ENCODE results near the gene MTIF2.
"Not testable (repeated sequence)": the region's sequence is repeated elsewhere in the genome, so short reads cannot be mapped to it uniquely, and the experiment has no call there.

The MTIF2 gene

DNA sequence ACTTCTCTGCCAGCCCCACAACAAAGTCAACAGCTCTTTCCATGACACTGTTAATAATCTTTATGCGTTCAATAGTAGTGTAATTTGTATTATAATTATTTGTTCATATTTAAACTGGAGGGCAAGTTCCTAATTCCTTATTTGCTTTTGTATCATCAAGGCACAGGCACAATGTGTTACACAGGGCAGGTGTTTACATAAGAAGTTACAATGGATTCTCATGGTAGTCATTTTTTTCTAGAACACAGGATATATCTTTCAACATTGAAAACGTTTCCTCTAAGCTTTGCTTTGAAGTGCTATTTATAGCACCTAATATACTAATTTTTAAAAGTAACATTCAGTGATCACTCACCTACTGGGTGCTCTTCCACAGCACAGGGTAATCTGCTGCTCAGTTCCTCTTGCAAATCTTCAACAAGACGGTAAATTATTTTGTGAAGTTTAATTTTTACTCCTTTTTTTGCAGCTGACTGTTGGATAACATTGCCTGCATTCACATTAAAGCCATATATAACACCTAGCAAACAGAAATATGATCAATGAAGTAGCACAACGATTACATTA is 29.3 kb downstream of the MTIF2 start:
- DNase-seq = no peak

DNA sequence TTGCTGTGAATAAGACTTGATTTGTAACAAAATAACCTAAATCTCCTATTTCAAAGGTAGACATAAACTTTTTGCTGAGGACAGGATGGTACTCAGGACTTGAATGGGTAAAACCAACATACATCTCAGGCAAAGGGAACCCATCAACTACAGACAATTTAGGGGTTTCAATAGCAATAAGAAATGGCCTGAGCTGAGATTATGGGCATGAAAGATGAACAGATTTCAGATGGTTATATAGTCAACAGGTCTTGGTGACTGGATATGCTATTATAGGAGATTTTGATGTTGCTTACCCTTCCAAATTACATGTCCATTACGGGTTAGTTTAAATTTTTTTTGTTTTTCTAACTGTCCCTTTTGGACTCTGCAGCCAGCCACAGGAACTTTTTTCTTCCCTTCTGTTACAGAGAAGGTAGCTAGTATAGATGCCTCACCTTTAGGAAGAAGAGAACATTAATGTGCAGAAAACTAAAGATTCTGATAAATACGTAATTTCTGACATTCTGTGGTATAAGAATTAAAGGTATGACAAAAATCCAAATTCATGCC is 32.0 kb downstream of the MTIF2 start:
- DNase-seq = no peak

DNA sequence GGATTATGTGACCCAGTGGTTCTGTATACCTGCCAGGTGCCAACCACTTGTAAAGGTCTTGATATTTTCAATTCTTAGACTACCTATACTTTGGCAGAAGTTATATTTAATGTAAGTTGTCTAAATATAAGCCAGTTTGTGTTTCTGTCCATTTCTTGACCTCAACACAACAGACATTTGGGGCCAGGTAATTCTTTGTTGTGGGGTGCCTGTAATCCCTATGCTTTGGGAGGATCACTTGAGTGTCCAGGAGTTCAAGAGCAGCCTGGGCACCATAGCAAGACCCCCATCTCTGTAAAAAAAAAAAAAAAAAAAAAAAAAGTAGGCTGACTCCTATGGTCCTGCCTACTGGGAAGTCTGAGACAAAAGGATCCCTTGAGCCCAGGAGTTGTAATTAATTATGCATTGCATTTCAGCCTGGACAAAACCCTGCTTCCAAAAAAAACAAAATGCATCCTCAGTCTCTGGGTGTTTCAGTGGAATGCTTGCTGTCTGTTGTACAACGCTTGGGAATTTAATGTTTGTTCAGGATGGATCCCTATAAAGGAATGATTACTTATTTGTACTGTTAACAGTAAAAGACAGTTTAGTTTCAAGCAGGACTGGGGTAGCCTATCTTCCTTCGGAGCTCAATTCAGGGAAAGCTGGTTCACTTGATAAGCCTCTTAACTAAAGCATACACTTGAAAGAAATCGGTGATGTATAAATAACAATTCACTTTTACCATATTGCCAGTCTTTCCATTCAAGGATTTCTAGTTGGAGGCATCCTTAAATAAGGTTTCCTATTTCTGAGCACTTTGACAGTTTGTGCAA is 33.1 kb downstream of the MTIF2 start:
- DNase-seq = no peak

DNA sequence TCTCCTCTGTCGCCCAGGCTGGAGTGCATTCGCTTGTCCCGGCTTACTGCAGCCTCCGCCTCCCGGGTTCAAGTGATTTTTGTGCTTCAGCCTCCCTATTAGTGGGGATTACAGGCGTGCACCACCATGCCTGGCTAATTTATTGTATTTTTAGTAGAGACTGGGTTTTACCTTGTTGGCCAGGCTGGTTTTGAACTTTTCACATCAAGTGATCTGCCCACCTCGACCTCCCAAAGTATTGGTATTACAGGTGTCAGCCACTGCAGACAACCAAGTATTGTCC is 35.4 kb downstream of the MTIF2 start:
- DNase-seq = no peak

DNA sequence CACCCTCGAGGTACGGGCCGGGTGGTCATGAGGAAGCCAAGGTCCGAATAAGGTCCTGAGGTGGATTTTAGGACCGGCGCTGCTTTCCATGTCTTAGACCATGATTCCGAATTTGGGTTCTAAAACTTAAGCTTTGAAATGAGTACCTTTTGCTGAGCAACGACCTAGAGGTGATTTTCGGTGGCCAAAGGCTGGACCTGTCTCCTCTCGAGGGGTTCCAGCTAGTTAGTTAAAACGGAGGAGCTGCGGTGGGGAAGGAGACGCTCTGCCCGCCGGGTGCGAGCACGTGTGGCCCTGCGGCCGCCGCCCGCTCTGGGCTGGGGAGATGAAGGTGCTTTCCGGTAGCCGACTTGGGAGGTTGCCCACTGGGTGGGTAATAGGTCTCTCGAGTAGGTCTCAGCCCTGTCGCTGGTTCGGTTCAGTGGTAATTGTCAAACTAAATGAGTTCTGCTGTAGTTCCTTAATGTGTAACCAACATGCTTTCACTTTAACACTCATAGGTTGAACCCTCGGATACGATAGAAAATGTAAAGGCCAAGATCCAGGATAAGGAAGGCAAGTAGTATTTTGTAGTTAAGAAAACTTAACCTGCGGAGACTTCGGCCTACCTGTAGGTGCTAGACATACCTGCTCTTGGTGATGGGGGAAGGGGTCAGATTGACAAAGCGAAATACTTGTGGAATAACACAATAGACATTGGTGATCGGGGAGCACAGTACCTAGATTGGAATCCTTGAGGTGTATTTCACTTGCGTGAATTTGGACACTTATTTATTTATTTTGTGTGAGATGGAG is 36.0 kb downstream of the MTIF2 start:
- peak; percentile 34 for DNase-seq

DNA sequence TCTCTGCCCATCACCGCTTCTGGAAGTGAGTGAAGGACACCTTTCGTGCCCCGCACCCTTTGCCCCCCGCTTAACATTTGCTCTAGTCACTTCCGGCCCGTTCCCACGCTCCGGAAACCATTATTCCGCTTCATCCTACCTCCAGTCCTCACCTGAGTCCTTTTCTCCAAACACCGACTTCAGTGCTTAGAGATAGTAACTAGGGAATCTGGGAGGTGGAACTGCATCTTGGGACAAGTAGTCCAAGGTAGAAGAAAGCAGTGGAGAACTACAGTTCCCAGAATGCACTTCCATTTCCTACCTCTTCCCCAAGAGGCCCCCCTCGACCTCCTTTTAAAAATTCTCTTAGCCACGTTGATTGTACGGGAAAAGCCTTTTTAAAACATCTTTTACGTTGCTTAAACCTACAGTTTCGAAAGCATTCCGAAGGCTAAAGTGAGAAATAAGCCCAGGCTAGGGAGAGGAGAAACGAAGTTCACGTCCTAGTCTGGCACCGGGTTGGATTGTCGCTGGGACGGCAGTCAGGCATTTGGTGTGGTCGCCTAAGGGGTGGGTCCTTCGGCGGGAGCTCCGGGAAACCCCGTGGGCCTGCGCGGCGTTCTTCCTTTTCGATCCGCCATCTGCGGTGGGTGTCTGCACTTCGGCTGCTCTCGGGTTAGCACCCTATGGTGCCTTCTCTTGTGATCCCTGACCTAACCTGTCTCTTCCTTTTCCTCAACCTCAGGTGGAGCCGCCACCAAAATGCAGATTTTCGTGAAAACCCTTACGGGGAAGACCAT is 36.8 kb downstream of the MTIF2 start, which contains the start of the genes CLHC1 and RPS27A:
Gene CLHC1 (minus strand): TSS at position 210 of the 779 bp plus-strand sequence. CDS start 9,882 bp downstream, outside the sequence.
Gene RPS27A (plus strand): TSS at position 605 of the 779 bp plus-strand sequence. CDS start 137 bp downstream, at position 742.
- DNase-seq = peak; percentile 98

DNA sequence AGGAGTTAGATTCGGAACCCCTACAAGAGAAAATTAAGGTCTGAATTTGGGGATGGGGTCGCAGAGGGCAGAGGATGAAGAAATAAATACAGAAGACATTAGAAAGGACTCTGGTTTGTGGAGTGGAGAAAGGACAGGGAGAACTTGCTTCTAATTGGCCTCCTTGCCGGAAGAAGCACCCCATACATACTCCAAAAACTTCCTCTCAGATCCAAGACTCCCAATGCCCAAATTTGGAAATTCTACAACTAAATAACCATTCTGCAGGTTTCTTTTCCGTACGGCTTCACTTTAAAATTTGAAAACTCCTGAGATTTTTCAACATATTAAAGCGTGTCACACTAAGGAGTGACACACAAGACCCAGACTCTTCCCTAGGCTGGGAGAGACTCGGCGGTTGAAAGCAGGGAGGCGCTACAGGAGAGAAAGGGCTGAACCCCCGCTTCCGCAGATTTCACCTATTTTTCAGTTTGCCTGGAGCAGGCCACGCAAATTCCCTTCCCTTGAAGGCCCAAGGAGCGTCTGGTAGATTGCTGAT is 37.4 kb downstream of the MTIF2 start:
- peak; percentile 59 for DNase-seq

DNA sequence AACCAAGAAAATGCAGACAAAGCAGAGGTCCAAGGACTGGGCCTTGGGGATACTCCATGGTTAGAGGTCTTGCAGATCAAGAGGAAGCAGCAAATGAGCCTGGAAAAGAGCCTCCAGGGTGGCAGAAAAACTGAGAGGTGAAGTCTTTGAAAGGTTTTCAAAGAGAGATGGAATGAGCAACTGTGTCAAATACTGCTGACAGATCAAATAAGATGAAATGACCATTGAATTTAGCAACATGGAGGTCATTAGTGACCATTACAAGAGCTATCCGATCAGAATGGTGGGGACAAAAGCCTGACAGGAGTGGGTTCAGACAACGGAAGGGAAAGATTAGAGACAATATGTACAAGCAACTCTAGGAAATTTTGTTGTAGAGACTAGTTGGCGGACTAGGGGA is 38.5 kb downstream of the MTIF2 start:
- DNase-seq = no peak

DNA sequence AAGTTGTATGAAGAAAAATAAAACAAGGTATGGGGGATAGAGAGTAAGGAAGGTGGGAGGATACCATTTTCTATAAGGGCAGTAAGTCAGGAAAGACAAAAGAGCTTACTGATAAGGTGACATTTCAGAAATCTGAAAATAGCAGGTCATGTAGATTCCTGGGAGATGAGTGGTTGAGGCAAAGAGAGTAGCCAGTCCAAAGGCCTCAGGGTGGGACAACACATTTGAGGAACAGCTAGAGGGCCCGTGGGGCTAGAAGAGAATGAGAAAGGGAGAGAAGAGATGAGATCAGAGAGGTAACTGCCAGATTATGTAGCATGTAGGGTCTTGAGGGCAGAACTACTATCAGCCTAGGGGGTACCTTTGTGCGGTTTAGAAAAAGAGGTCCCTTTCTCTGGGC is 39.8 kb downstream of the MTIF2 start:
- no peak for DNase-seq

DNA sequence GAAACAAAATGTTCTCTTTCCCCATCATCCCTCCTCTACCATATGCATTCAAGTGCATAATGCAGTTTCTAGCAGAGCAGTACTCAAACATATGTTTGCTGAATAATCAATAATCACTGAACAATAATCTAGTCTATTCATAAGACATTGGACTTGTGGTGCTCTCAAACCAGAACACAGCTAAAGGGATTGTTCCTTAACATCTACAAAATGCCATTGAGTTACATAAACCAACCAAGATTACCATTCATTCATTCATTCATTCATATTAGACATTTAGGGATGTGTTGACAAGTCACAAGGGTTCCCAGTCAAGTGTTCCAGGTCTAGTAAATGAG is 40.8 kb downstream of the MTIF2 start:
- DNase-seq = no peak

DNA sequence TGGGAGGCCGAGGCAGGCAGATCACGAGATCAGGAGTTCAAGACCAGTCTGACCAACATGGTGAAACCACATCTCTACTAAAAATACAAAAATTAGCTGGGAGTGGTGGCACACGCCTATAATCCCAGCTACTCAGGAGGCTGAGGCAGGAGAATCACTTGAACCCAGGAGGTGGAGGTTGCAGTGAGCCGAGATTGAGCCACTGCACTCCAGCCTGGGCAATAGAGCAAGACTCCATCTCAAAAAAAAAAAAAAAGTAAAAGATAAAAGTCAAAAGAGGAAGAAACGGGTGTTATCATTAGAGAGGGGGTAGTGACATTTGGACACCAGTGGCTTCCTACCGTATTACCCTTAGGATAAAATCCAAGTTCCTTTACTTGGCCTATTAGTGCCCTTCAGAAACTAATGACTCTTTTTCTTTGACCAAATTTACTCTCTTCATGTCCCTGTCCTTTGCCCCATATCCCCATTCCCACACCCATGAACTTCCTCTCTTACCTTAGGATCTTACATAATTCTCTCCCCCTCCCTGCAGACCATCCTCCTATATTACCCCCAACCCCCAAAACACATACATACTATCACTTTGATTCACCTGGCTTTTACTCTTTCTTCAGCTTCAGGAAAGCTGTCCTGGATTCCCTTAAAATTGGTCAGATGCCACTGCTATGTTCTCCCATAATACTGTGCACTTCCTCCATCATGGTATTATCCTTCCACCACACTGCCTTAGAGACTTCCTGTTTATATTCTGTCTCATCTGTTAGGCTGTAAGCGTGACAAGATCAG is 41.4 kb downstream of the MTIF2 start:
- DNase-seq = not testable (repeated sequence)

DNA sequence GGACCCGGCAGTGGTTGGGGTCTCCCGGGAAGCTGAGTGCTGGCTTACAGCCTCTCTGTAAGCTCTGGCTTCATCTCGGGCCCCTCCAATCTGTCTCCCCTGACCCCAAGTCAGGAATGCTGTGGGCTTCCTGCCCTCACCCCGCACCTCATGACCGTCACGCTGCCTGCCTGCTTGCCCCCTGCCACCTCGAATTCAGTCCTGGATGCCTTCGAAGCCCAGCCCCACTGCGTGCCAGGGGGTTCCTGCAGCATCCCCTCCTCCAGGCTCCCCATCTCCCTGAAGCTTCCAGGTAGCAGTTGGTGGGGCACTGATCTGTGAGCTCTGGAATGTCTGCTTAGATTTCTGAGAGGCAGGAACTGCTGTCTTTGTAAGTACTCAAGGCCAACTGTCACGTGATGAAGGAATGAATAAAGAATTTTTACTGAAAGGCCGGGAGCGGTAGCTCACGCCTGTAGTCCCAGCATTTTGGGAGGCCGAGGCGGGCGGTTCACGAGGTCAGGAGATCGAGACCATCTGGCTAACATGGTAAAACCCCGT is 43.5 kb downstream of the MTIF2 start:
- DNase-seq = no peak

DNA sequence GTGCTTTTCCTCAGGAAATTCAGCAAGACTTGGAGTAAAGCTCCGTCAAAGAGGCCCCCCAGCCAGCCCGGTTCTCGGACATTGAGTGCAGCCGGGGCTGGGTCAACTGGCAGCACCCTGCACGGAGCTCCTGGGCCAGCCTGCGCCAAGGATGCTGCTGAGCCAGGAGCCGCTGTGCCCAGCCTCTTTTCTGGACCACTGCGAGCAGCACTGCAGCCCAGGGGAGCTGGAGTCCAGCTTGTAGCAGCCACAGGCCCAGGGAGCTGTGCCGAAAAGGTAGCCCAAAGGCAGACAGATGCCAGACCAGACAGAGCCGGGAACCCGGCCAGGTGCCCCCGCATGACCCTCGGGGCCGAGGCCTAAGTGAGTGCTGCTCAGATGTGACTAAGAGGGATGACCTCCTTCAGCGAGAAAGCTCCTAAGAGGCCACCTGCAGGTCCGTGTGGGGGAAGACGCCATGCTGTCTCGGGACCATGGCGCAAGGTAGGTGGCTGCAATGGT is 44.2 kb downstream of the MTIF2 start:
- no peak for DNase-seq

DNA sequence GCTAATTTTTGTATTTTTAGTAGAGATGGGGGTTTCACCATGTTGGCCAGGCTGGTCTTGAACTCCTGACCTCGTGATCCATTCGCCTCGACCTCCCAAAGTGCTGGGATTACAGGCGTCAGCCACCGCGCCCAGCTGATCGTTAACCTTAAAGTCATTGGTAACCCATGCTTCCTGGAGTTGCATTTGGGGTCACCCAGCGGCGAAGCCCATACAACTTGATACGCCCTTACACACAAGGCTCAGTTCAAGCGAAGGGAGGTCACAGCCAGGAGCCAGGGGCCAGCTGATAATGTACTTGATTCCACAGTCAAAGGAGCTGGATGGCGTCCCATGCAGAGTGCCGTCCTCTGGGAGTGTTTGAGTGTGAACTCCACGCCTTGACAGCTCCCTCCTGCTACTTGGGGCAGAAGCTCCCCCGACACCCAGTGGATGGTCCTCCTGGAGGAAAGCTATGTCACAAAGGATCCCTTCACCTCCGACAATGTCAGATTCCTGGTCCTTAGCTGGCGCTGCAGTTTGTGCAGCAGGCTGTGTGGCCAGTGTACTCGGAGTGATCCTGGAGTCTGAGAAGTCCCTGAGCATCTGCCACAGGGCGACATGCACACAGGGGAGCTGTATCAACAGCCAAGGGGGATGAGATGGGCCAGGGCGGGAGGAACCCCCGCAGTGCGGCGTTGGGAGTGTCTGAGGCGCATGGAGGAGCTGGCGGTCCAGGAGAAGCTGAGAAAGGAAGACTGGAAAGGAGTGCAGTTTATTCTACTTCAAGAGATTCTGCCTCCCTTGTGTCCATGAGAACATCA is 44.9 kb downstream of the MTIF2 start:
- DNase-seq = no peak

DNA sequence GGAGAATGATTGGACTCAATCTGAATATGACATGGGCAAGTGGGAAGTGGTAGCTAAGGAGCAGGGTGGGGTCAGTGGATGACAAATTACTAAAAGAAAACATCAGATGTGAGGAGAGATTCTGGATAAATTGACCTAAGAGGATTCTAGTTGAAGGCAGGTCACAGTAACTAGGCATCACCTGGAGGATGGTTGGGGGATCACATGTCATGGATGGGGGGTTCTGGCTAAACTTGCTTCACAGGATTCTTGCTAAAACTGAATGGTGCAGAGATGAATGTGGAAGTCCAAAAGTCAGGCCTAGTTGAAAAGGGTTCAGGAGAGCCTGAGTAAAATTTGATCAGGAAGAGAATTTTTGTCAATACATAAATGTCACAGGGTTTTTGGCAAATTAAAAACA is 55.2 kb downstream of the MTIF2 start:
- DNase-seq = no peak

DNA sequence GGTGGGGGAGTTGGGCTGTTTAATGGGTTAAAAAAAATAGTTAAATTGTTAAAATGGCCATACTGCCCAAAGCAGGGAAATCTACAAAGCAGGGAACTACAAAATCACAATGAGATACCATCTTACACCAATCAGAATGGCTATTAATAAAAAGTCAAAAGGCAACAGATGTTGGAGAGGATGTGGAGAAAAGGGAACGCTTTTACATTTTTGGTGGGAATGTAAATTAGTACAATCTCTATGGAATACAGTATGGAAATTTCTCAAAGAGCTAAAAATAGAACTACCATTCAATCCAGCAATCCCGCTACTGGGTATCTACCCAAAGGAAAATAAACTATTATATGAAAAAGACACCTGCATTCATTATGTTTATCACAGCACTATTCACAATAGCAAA is 64.1 kb downstream of the MTIF2 start:
- DNase-seq = no peak

DNA sequence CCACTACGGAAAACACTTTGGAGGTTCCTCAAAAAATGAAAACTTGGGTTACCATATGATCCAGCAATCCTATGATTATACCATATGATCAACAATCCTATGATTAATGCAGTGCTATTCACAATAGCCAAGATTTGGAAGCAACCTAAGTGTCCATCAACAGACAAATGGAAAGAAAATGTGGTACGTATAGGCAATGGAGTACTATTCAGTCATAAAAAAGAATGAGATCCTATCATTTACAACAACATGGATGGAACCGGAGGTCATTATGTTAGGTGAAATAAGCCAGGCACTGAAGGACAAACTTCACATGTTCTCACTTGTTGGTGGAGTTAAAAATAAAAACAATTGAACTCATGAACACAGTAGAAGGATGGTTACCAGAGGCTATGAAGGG is 64.5 kb downstream of the MTIF2 start:
- DNase-seq = no peak

DNA sequence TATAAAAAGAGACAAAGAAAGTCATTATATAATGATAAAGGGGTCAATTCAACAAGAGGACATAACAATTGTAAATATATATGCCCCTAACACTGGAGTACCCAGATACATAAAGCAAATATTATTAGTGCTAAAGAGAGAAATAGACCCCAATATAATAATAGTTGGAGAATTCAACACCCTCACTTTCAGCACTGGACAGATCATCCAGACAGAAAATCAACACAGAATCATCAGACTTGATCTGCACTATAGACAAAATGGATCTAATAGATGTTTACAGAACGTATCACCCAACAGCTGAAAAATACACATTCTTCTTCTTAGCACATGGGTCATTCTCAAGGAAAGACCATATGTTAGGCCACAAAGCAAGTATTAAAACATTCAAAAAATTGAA is 68.6 kb downstream of the MTIF2 start:
- no peak for DNase-seq

DNA sequence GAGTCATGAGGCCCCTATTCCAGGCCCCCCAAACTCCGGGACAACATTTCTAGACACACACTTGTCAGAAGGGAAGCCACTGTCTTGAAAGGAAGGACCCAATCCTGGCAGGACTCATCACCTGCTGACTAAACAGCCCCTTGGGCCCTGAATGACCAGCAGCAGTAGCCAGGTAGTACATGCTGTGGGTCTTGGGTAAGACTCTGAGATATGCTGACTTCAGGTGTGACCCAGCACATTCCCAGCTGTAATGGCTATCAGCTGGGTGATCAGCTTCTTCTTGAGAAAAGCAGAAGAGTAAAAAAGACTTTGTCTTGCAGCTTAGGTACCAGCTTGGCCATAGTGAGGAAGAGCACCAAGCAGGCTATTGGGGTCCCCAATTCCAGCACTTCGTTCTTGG is 72.5 kb downstream of the MTIF2 start:
- DNase-seq = no peak

DNA sequence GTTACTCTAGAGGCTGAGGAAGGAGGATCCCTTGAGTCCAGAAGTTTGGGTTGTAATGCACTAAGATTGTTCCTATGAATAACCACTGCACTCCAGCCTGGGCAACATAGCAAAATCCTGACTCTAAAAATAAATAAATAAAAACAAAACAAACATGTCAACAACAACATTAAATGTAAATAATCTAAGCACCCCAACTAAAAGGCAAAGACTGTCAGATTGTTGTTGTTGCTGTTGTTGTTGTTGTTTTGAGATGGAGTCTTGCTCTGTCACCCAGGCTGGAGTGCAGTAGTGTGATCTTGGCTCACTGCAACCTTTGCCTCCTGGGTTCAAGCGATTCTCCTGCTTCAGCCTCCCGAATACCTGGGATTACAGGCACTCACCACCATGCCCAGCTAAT is 77.1 kb downstream of the MTIF2 start:
- not testable (repeated sequence) for DNase-seq

Measured in DMS79 treated with DMSO at 0.1 percent for 48 hours (cell line).